K562 (cell line): ENCODE measurements around the gene CLIC1. TPM values are rescaled to one million over a fixed set of nuclear protein-coding genes. Genes with fewer than 3 reads are reported as not detected.
A peak's percentile ranks its signal among the peaks of the same experiment; 100 is the strongest.

Experiments used
- CHD2 ChIP-seq: IDR thresholded peaks from 2 replicates; pipeline ENCODE4 v1.6.1; 2011; ENCODE audit warnings: low read depth, low read length
- HDAC3 ChIP-seq: fragments of 450-650 bp; IDR thresholded peaks from 2 replicates; pipeline ENCODE4 v1.6.1; 2018; ENCODE audit warnings: borderline replicate concordance, mild to moderate bottlenecking, moderate library complexity; ENCODE audit not compliant: partially characterized antibody
- PYGO2 ChIP-seq: fragments of 450-650 bp; IDR thresholded peaks from 2 replicates; pipeline ENCODE4 v1.6.1; 2016; ENCODE audit warnings: mild to moderate bottlenecking, missing genetic modification characterization, moderate library complexity, missing compliant biosample characterization
- RB1 ChIP-seq: fragments of 450-650 bp; IDR thresholded peaks from 2 replicates; pipeline ENCODE4 v1.6.1; 2017; ENCODE audit warnings: low read depth, mild to moderate bottlenecking
- TBP ChIP-seq: optimal IDR thresholded peaks from 2 replicates; pipeline ENCODE3; 2011; ENCODE audit warnings: low read depth, low read length, improper control_type of control experiment
- ZNF311 ChIP-seq: fragments of 250-450 bp; sonication (Bioruptor Pico); IDR thresholded peaks from 2 replicates; pipeline ENCODE4 v1.4.0; 2020; ENCODE audit warnings: mild to moderate bottlenecking, moderate library complexity
- ZNF551 ChIP-seq: fragments of 250-450 bp; sonication (Bioruptor Pico); IDR thresholded peaks from 2 replicates; pipeline ENCODE4 v1.5.0; 2021; ENCODE audit warnings: mild to moderate bottlenecking, moderate library complexity
- ZNF695 ChIP-seq: fragments of 450-650 bp; formaldehyde crosslinking; IDR thresholded peaks from 2 replicates; pipeline ENCODE4 v1.4.0; 2020; ENCODE audit warnings: mild to moderate bottlenecking, moderate library complexity
- polyA plus RNA-seq, 8 experiments: library from polyadenylated mRNA; depleted of rRNA in 4 of 8; stranded (reverse) in 5 of 8; unstranded in 3 of 8; fragments of >200 nt; fragmentation: Nextera tagmentation in 2 of 8; fragmentation: Illumina TruSeq in 1 of 8; extraction: Ambion mirVana in 2 of 8; extraction: Trizol in 1 of 8; gene quantifications; 2 replicates each; pipeline versions ENCODE4 v1.2.1 to v1.2.3, GENCODE V29; 2011 to 2014; ENCODE audit warnings: inconsistent platforms in 1 of 8, missing spikeins in 1 of 8
- total RNA-seq, 7 experiments: library from RNA; depleted of rRNA in 6 of 7; stranded (reverse); fragments of >200 nt in 6 of 7; fragmentation: Illumina TruSeq in 2 of 7; extraction: Trizol in 2 of 7; gene quantifications; 2 replicates each; pipeline versions ENCODE4 v1.2.1 to v1.2.3, GENCODE V29; 2011 to 2021; ENCODE audit warnings: low replicate concordance in 1 of 7
- TF ChIP-seq, protein P1 (sequence below): IDR thresholded peaks from 2 replicates; pipeline ENCODE4 v1.6.1; 2011; ENCODE audit warnings: borderline replicate concordance, low read depth, mild to moderate bottlenecking, moderate library complexity, low read length; ENCODE audit not compliant: insufficient read depth, poor library complexity, severe bottlenecking
- TF ChIP-seq, protein P2 (sequence below), 2 experiments: fragments of 250-450 bp in 1 of 2; fragments of 450-650 bp in 1 of 2; sonication (Bioruptor Pico) in 1 of 2; IDR thresholded peaks; 2 replicates each; pipeline versions ENCODE4 v1.6.1 to v1.8.0; 2016 to 2021; ENCODE audit warnings: mild to moderate bottlenecking in 2 of 2, moderate library complexity in 2 of 2, missing compliant biosample characterization in 1 of 2, missing genetic modification characterization in 1 of 2
- TF ChIP-seq, protein P3 (sequence below), 2 experiments: fragments of 200-800 bp in 1 of 2; sonication (Bioruptor generic) in 1 of 2; sonication (generic) in 1 of 2; formaldehyde crosslinking in 1 of 2; IDR thresholded peaks in 1 of 2; conservative IDR thresholded peaks in 1 of 2; 2 replicates each; pipeline versions ENCODE4 v1.5.0 to v1.6.1; 2016 to 2020; ENCODE audit warnings: missing compliant biosample characterization in 1 of 2, missing genetic modification characterization in 1 of 2, missing genetic modification reagents in 1 of 2
- TF ChIP-seq, protein P4 (sequence below): fragments of 250-450 bp; sonication (Bioruptor Pico); IDR thresholded peaks from 2 replicates; pipeline ENCODE4 v1.4.0; 2020
- TF ChIP-seq, protein P5 (sequence below): sonication (generic); formaldehyde crosslinking; IDR thresholded peaks from 2 replicates; pipeline ENCODE4 v1.8.1; 2023; ENCODE audit warnings: mild to moderate bottlenecking, missing genetic modification reagents
- TF ChIP-seq, protein P6 (sequence below): sonication (generic); formaldehyde crosslinking; IDR thresholded peaks from 2 replicates; pipeline ENCODE4 v1.8.0; 2023; ENCODE audit warnings: mild to moderate bottlenecking, missing genetic modification reagents

Gene CLIC1
- total and polyA plus RNA-seq, 9 of the 15 experiments (the other 6 are each of a cell fraction or from before 2014, with no cell fraction given) = 1,267 to 2,419 (median 1,808) TPM

DNA sequence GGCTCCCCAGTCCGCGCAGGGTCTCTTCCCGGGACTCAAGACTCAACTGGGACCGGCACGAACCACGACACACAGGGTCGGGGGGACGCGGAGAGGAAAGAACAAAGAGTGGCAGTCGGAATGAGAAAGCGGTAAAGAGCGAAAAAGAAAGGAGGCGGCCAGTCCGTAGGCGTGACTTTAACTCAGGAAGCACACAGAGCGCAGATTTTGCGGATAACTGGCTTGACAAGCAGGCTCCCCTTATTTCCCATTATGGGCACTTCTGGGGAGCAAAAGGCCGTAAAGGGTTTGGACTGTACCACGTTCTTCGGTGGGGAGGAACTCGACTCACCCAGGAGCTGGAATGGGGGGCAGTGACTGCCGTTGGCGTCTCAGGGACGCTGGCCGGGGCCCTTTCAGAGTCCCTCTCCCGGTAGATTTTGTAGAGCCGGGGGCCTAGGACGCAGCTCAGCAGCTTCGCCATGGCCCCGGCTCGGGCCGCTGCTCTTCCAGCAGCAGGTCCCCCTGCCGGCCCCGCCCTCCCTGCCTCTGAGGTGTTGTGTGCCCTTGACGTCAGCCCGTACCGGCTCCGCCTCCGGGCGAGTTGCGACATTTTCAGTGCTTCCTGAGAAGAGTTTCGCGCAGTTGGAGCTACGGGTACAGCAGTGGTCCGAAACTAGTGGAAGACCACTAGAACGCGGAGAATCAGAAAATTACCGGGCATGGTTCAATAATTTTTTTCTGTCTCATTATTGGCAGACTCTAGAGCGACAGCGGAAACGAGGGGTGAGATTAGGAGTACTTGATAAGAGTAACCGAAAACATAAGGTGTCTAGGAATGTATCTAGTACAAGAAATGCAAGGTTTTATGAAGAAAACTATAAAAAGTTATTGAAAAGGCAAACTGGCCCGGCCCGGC, 33.3 kb downstream of the CLIC1 start, which contains the start of gene ABHD16A (continued):
- TF ChIP-seq ZNF695 (CRISPR knock-in tag) (no peak), RB1 (peak; percentile 87), PYGO2 (tag) (no peak), HDAC3 (no peak), CHD2 (0 out of 2 replicates have a peak, but pooled peaks have one; percentile 24), ZNF311 (no peak), TBP (peak; percentile 93), ZNF551 (CRISPR knock-in tag) (no peak)
- TF ChIP-seq, protein P1, sequence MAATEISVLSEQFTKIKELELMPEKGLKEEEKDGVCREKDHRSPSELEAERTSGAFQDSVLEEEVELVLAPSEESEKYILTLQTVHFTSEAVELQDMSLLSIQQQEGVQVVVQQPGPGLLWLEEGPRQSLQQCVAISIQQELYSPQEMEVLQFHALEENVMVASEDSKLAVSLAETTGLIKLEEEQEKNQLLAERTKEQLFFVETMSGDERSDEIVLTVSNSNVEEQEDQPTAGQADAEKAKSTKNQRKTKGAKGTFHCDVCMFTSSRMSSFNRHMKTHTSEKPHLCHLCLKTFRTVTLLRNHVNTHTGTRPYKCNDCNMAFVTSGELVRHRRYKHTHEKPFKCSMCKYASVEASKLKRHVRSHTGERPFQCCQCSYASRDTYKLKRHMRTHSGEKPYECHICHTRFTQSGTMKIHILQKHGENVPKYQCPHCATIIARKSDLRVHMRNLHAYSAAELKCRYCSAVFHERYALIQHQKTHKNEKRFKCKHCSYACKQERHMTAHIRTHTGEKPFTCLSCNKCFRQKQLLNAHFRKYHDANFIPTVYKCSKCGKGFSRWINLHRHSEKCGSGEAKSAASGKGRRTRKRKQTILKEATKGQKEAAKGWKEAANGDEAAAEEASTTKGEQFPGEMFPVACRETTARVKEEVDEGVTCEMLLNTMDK = peak; percentile 84
- TF ChIP-seq, protein P2, sequence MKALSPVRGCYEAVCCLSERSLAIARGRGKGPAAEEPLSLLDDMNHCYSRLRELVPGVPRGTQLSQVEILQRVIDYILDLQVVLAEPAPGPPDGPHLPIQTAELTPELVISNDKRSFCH (CRISPR knock-in tag; IDR thresholded peaks at IDR 0.05) = no peak
- TF ChIP-seq, protein P2 (tag; IDR thresholded peaks at IDR 0.05) = peak; percentile 57
- TF ChIP-seq, protein P3, sequence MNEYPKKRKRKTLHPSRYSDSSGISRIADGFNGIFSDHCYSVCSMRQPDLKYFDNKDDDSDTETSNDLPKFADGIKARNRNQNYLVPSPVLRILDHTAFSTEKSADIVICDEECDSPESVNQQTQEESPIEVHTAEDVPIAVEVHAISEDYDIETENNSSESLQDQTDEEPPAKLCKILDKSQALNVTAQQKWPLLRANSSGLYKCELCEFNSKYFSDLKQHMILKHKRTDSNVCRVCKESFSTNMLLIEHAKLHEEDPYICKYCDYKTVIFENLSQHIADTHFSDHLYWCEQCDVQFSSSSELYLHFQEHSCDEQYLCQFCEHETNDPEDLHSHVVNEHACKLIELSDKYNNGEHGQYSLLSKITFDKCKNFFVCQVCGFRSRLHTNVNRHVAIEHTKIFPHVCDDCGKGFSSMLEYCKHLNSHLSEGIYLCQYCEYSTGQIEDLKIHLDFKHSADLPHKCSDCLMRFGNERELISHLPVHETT (CRISPR knock-in tag; conservative IDR thresholded peaks at IDR 0.05 in 1 of 2, IDR thresholded peaks at IDR 0.05 in 1 of 2) = peak in 1 of 2 experiments; percentile 75; a peak in 2 of 4 replicates
- TF ChIP-seq, protein P4, sequence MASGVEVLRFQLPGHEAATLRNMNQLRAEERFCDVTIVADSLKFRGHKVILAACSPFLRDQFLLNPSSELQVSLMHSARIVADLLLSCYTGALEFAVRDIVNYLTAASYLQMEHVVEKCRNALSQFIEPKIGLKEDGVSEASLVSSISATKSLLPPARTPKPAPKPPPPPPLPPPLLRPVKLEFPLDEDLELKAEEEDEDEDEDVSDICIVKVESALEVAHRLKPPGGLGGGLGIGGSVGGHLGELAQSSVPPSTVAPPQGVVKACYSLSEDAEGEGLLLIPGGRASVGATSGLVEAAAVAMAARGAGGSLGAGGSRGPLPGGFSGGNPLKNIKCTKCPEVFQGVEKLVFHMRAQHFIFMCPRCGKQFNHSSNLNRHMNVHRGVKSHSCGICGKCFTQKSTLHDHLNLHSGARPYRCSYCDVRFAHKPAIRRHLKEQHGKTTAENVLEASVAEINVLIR (CRISPR knock-in tag) = peak; percentile 88
- TF ChIP-seq, protein P5, sequence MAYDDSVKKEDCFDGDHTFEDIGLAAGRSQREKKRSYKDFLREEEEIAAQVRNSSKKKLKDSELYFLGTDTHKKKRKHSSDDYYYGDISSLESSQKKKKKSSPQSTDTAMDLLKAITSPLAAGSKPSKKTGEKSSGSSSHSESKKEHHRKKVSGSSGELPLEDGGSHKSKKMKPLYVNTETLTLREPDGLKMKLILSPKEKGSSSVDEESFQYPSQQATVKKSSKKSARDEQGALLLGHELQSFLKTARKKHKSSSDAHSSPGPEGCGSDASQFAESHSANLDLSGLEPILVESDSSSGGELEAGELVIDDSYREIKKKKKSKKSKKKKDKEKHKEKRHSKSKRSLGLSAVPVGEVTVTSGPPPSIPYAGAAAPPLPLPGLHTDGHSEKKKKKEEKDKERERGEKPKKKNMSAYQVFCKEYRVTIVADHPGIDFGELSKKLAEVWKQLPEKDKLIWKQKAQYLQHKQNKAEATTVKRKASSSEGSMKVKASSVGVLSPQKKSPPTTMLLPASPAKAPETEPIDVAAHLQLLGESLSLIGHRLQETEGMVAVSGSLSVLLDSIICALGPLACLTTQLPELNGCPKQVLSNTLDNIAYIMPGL = no peak; the same call in none of the 2 replicates
- TF ChIP-seq, protein P6, sequence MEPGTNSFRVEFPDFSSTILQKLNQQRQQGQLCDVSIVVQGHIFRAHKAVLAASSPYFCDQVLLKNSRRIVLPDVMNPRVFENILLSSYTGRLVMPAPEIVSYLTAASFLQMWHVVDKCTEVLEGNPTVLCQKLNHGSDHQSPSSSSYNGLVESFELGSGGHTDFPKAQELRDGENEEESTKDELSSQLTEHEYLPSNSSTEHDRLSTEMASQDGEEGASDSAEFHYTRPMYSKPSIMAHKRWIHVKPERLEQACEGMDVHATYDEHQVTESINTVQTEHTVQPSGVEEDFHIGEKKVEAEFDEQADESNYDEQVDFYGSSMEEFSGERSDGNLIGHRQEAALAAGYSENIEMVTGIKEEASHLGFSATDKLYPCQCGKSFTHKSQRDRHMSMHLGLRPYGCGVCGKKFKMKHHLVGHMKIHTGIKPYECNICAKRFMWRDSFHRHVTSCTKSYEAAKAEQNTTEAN (CRISPR knock-in tag) = no peak; the same call in 1 of the 2 replicates
